Measurements from ENCODE around the gene YBEY. TPM values are rescaled to one million over a fixed set of nuclear protein-coding genes. Genes with fewer than 3 reads are reported as not detected.

Gene YBEY
- total RNA-seq, 1 experiment from 2014 or later = 18.4 TPM

DNA sequence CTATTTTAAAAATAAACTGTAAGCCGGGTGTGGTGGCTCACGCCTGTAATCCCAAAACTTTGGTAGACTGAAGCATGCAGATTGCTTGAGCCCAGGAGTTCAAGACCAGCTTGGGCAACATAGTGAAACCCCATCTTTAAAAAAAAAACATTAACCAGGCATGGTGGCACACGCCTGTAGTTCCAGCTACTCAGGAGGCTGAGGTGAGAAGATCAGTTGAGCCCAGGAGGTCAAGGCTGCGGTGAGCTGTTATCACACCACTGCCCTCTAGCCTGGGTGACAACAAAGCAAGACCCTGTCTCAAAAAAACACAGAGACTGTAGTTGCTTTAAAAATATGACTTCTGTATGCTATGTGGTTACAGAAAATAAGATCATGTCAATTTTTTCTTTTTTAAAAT, 33.3 kb upstream of the YBEY start:
- H3K36me3 ChIP-seq = peaks cover 92% of the 10 kb centered on the region

DNA sequence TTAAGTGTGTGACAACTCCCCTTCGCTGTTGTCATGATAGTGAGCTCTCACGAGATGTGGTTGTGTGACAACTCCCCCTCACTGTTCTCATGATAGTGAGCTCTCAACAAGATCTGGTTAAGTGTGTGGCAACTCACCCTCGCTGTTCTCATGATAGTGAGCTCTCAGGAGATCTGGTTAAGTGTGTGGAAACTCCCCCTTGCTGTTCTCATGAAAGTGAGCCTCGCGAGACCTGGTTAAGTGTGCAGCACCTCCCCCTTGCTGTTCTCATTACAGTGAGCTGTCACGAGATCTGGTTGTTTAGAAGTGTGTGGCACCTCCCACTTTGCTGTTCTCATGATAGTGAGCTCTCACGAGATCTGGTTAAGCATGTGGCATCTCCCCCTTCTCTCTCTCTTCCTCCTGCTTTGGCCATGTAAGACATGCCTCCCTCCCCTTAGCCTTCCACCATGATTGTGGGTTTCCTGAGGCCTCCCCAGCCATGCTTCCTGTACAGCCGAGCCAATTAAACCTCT, 32.5 kb upstream of the YBEY start:
- Histone ChIP-seq H3K27ac (no peak overlapping the region), H3K4me3 (no peak overlapping the region), H3K4me1 (replicated peaks) (no peaks in the 10 kb centered on the region), H3K27me3 (replicated peaks) (no peaks in the 10 kb centered on the region), H3K36me3 (peaks cover 95% of the 10 kb centered on the region), H3K9me3 (replicated peaks) (no peaks in the 10 kb centered on the region)
- DNase-seq (ENCODE audit: low read depth in 1 of 2, low spot score in 2 of 2) = no peak

More for the DNA sequence above, 33.3 kb upstream of the YBEY start:
- no peaks in the 10 kb centered on the region for H3K4me1 ChIP-seq (replicated peaks)
- H3K9me3 ChIP-seq (replicated peaks) = no peaks in the 10 kb centered on the region
- no peak overlapping the region for H3K4me3 ChIP-seq
- H3K27me3 ChIP-seq (replicated peaks) = no peaks in the 10 kb centered on the region
- no peak for DNase-seq (ENCODE audit: low read depth in 1 of 2, low spot score in 2 of 2)
- no peak overlapping the region for H3K27ac ChIP-seq

DNA sequence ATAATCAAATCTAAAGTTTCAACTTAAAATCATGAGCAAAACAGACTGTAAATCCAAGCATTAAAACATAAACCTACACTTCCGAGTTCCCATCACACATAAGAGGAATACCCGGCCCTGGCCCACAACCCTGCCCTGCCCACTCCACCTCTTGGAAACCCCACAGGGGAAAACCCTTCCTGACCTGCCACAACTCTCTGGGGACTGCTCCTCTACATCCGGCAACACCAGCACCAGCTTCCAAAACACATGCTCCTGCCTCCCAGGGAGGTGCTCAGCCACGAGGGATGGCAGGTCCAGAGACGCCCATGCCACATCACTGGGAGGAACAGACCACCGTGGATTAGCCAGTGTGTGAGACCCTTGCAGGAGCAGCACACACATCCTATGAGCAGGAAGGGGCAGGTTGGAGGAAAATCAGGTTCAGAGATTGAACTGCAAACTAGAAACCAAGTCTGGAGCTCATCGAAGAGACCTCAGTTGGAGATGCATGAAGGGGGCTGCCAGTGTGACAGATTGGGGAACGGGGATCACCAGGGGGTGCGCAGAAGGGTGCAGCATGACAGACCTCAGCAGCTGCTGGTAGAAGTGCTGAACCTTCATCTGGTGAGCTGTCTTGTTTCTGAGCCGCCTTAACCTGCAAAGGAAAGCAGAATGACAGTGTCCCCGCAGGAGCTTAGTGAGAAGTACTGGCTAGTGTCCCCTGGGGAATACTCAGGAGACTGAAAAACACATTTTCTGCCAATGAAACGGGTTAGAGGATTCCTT, 31.8 kb upstream of the YBEY start:
- Histone ChIP-seq H3K27ac (no peak overlapping the region), H3K27me3 (replicated peaks) (no peaks in the 10 kb centered on the region), H3K4me3 (no peak overlapping the region), H3K9me3 (replicated peaks) (no peaks in the 10 kb centered on the region), H3K36me3 (peaks cover 96% of the 10 kb centered on the region), H3K4me1 (replicated peaks) (no peaks in the 10 kb centered on the region)
- no peak for DNase-seq (ENCODE audit: low read depth in 1 of 2, low spot score in 2 of 2)

DNA sequence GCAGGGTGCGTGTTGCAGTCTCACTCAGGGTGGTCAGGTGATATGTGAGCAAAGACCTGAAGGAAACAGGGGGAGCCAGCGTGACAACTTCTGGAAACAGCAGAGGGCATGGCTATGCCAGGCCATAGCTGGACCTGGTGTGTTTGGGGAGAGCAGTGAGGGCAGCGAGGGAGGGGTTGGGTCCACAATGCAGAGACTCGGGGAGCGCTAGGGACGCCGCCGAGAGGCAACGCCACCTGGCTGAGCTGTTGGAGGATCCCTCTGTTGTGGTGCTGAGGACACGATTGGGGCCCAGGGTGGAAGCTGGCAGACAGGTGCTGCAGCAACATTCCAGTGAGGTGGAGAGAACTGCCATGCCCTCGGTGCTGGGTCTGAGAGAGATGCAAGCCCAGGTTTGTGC, 31.0 kb upstream of the YBEY start:
- Histone ChIP-seq H3K27ac (no peak overlapping the region), H3K36me3 (peaks cover 95% of the 10 kb centered on the region), H3K9me3 (replicated peaks) (no peaks in the 10 kb centered on the region), H3K4me3 (no peak overlapping the region), H3K27me3 (replicated peaks) (no peaks in the 10 kb centered on the region), H3K4me1 (replicated peaks) (no peaks in the 10 kb centered on the region)
- DNase-seq (ENCODE audit: low read depth in 1 of 2, low spot score in 2 of 2) = no peak

DNA sequence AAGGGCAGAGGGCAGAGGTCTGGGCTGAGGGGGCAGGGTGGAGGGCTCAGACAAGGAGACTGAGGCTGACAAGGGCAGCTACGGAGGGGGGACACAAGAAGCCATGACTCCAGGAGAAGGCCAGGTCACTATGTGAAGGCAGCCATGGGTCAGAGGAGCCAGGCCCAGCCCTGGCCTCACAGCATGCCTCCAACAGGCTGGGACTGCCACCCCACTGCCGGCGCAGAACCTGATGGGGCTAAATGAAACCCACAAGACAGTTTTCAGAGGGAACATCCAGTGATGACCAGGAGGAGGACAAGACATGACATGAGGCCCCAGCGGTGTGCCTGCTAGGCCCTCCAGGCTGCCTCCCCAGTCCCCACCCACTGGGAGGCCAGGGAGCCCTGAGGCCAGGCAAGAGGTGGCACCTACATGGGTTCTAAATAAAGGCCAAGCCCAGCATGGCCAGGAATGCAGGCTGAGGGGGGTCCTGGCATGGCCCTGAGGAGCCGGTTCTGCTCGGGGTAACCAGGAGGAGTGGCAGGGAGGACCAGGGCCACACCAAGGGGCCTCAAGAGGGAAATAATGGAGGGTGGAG, 30.3 kb upstream of the YBEY start:
- Histone ChIP-seq H3K36me3 (peaks cover 95% of the 10 kb centered on the region), H3K4me3 (no peak overlapping the region), H3K4me1 (replicated peaks) (no peaks in the 10 kb centered on the region), H3K9me3 (replicated peaks) (no peaks in the 10 kb centered on the region), H3K27me3 (replicated peaks) (no peaks in the 10 kb centered on the region), H3K27ac (no peak overlapping the region)
- DNase-seq (ENCODE audit: low read depth in 1 of 2, low spot score in 2 of 2) = no peak

DNA sequence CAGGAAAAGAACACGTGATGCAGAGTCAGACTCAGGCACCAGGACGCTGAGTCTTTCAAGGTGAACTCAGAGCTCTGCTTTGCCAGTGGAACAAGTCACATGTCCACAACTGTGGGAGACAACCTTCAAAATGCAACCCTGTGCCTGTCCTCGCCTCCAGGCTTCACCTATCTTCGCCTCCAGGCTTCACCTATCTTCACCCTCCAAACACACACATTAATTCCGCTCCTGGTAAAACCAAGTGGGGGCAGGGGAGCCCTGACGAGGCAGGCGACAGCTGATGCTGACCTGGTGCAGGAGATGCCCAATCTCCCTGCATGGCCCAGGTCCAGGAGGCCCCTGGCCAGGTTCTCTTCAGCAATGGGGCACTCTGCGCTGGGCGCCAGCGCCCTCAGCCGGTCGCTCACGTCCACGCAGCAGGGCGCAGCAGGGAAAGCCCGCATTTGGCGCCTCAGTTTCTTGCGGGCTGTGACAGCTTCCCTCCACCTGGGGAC, 29.6 kb upstream of the YBEY start:
- Histone ChIP-seq H3K9me3 (replicated peaks) (no peaks in the 10 kb centered on the region), H3K4me3 (no peak overlapping the region), H3K27ac (no peak overlapping the region), H3K4me1 (replicated peaks) (no peaks in the 10 kb centered on the region), H3K27me3 (replicated peaks) (no peaks in the 10 kb centered on the region), H3K36me3 (peaks cover 94% of the 10 kb centered on the region)
- no peak for DNase-seq (ENCODE audit: low read depth in 1 of 2, low spot score in 2 of 2)

DNA sequence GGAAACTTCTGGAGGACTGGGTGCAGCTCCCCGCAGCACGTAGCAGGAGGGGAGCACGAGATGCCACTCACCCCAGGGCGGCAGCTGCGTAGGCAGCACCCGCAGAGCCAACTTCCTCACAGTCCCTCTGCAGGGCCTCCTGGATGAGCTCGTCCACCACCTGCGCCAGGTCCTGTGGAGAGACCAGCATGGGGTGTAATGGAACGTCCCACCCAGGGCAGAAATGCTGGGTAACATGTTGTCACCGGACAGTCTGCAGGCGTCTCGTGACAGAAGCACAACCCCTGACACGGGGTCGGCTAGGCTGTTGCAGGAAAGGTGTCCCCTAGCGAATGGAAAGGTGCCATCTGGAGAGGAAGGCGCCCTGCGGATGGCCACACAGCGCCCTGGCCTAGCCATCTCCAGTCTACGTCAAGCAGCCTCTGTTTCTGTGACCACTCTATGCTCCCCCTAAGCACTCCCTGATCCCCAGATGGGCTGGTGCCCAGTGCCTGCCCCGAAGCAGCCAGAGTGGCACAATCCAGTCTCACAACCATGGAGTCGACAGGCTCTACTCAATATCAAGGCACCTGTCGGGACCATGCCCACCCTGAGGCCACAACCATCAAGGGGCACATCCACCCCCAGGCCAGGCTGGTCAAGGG, 22.0 kb upstream of the YBEY start:
- no peak for DNase-seq (ENCODE audit: low read depth in 1 of 2, low spot score in 2 of 2)
- no peaks in the 10 kb centered on the region for H3K4me1 ChIP-seq (replicated peaks)
- no peak overlapping the region for H3K27ac ChIP-seq
- no peaks in the 10 kb centered on the region for H3K27me3 ChIP-seq (replicated peaks)
- peaks cover 89% of the 10 kb centered on the region for H3K36me3 ChIP-seq
- no peak overlapping the region for H3K4me3 ChIP-seq
- H3K9me3 ChIP-seq (replicated peaks) = no peaks in the 10 kb centered on the region

DNA sequence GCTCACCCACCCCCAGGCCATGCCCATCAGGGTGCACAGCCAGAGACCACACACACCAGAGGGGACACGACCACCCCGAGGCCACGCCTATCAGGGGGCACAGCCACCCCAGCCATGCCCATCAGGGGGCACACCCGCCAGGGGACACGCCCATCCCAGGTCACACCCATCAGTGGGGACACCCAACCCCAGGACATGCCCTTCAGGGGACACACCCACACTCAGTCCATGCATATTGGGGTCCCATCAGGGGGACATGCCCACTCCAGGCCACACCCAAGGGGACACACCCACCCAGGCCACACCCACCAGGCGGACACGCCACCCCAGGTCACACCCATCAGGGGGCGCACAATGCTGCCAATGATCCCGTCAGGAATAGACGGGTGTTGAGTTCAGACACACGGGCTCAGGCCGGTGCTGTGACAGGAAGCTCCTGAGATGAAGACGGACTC, 21.4 kb upstream of the YBEY start:
- Histone ChIP-seq H3K4me3 (no peak overlapping the region), H3K36me3 (peaks cover 90% of the 10 kb centered on the region), H3K27ac (no peak overlapping the region), H3K4me1 (replicated peaks) (no peaks in the 10 kb centered on the region), H3K9me3 (replicated peaks) (no peaks in the 10 kb centered on the region), H3K27me3 (replicated peaks) (no peaks in the 10 kb centered on the region)
- no peak for DNase-seq (ENCODE audit: low read depth in 1 of 2, low spot score in 2 of 2)

DNA sequence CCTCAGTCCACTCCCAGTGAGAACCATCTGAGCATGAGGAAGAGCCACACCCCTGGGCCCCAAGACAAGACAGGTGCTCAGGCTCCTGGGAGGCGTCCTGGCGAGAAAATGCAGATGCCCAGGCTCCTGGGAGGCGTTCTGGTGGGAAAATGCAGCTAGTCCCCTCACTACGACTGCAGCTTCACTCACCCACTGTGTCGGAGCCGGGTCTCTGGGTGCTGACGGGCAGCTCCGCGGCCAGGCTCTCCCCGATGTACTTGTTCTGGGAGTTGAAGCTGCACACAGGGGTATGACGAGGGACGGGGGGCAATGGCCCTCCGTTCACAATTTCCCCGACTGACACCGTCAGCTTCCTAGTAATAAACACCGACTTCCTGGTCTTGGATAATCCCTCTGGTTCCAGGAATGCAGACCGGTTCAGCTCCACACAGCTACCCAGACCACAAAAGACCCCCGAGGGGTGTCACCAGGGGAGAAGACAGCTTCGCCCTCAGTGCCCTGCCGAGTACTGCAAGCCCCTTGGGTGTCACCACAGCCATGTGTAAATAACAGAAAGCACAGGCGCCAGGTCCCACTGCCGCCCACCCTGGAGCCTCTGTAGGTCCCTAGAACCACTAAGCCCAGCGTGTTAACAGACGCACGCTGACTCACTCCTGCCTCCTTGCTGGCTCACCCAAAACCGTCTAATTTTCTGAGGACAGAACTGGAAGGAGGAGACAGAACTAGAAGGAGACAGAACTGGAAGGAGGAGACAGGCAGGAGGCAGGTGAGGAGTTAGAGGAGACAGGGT, 20.2 kb upstream of the YBEY start:
- no peaks in the 10 kb centered on the region for H3K9me3 ChIP-seq (replicated peaks)
- no peak for DNase-seq (ENCODE audit: low read depth in 1 of 2, low spot score in 2 of 2)
- H3K27ac ChIP-seq = no peak overlapping the region
- no peak overlapping the region for H3K4me3 ChIP-seq
- H3K36me3 ChIP-seq = peaks cover 90% of the 10 kb centered on the region
- no peaks in the 10 kb centered on the region for H3K4me1 ChIP-seq (replicated peaks)
- no peaks in the 10 kb centered on the region for H3K27me3 ChIP-seq (replicated peaks)

DNA sequence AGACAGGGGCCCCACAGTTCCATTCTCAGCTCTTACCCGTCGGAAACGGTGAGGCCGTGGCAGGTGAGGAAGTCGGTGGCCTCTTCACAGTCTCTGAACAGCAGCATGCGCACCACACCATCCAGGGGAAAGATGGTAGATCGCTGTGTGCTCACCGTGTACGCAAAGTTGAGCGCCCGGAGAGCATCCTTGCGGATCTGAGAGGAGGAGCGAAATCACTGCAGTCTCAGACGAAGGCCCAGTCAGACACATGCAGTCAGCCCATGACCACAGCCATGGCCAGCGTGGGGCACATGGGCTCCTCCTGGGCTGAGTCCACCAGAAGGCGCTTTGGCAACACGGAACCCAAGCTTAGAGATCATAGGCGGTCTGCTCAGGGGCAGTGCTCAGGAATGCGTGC, 19.2 kb upstream of the YBEY start:
- H3K9me3 ChIP-seq (replicated peaks) = no peaks in the 10 kb centered on the region
- no peak for DNase-seq (ENCODE audit: low read depth in 1 of 2, low spot score in 2 of 2)

DNA sequence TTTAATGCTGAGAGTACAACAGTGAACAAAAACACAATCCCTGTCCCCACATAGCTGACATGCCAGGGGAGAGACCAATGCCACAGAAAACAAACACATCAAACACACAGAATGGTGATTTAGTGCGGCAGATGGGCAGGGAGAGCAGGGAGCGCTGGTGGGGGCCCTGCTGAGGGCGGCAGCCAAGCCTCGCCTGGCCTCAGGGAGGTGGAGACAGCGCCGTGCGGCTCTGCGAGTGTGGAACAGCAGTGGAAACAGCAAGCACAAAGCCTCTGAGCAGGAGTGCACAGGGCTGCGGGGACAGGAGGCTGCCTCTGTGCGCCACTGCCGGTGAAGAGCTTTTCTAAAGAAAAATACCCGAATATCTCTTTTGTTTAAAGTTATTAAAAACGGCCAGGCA, 17.8 kb upstream of the YBEY start:
- no peak overlapping the region for H3K27ac ChIP-seq
- H3K9me3 ChIP-seq (replicated peaks) = no peaks in the 10 kb centered on the region
- DNase-seq (ENCODE audit: low read depth in 1 of 2, low spot score in 2 of 2) = no peak
- H3K27me3 ChIP-seq (replicated peaks) = no peaks in the 10 kb centered on the region
- H3K4me1 ChIP-seq (replicated peaks) = no peaks in the 10 kb centered on the region
- no peak overlapping the region for H3K4me3 ChIP-seq
- H3K36me3 ChIP-seq = peaks cover 97% of the 10 kb centered on the region

More for the DNA sequence above, 19.2 kb upstream of the YBEY start:
- Histone ChIP-seq H3K27ac (no peak overlapping the region), H3K27me3 (replicated peaks) (no peaks in the 10 kb centered on the region), H3K4me3 (no peak overlapping the region), H3K4me1 (replicated peaks) (no peaks in the 10 kb centered on the region), H3K36me3 (peaks cover 92% of the 10 kb centered on the region)

DNA sequence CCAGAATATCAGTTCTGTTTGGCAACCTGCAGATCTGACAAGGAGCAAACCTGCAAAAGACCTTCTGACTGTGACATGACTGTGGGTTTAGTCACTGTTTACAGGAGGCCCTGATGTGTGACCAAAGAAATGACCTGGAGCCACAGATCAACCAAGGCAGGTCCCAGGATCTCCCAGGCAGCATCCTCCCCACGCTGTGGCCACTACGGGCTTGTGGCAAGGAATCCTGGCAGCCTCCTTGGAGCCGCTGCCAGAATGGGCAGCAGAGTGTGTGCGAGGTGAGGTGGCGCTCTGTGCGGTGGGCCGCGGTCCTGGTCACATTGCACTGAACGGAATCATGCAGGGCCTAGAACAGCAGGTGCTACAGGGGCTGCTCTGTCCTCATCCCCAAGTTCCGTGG, 16.7 kb upstream of the YBEY start:
- DNase-seq (ENCODE audit: low read depth in 1 of 2, low spot score in 2 of 2) = no peak

DNA sequence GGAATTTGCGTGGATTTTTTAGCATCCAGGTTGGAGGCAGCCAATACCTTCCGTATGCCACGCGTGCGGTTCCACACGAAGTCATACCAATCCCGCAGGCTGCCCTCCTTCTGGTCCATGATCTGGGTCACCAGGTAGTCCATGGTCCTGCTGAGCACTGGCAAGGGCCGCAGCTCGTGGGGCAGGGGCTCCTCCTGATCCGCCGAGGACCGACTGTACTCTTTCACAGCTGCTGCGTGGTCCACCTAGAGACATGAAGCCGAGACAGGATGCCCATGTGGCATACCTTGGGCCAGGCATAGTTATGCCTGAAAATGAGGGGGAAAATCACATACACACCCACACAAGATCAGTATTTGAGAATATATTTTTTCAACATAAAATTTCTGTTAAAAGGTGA, 12.8 kb upstream of the YBEY start:
- no peak for DNase-seq (ENCODE audit: low read depth in 1 of 2, low spot score in 2 of 2)
- Histone ChIP-seq H3K9me3 (replicated peaks) (no peaks in the 10 kb centered on the region), H3K4me1 (replicated peaks) (no peaks in the 10 kb centered on the region), H3K4me3 (no peak overlapping the region), H3K36me3 (peaks cover 97% of the 10 kb centered on the region), H3K27me3 (replicated peaks) (no peaks in the 10 kb centered on the region), H3K27ac (no peak overlapping the region)

More for the DNA sequence above, 16.7 kb upstream of the YBEY start:
- no peaks in the 10 kb centered on the region for H3K9me3 ChIP-seq (replicated peaks)
- peaks cover 99% of the 10 kb centered on the region for H3K36me3 ChIP-seq
- H3K4me1 ChIP-seq (replicated peaks) = no peaks in the 10 kb centered on the region
- H3K4me3 ChIP-seq = no peak overlapping the region
- H3K27ac ChIP-seq = no peak overlapping the region
- H3K27me3 ChIP-seq (replicated peaks) = no peaks in the 10 kb centered on the region
